ENCODE measurements around the gene PRDM4. TPM values are rescaled to one million over a fixed set of nuclear protein-coding genes. Genes with fewer than 3 reads are reported as not detected.
A peak's percentile ranks its signal among the peaks of the same experiment; 100 is the strongest.

The PRDM4 gene, protein sequence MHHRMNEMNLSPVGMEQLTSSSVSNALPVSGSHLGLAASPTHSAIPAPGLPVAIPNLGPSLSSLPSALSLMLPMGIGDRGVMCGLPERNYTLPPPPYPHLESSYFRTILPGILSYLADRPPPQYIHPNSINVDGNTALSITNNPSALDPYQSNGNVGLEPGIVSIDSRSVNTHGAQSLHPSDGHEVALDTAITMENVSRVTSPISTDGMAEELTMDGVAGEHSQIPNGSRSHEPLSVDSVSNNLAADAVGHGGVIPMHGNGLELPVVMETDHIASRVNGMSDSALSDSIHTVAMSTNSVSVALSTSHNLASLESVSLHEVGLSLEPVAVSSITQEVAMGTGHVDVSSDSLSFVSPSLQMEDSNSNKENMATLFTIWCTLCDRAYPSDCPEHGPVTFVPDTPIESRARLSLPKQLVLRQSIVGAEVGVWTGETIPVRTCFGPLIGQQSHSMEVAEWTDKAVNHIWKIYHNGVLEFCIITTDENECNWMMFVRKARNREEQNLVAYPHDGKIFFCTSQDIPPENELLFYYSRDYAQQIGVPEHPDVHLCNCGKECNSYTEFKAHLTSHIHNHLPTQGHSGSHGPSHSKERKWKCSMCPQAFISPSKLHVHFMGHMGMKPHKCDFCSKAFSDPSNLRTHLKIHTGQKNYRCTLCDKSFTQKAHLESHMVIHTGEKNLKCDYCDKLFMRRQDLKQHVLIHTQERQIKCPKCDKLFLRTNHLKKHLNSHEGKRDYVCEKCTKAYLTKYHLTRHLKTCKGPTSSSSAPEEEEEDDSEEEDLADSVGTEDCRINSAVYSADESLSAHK
- 10 to 100 TPM; 27.0 to 59.2 (median 33.3) TPM for polyA plus RNA-seq (ENCODE audit: low read depth in 6 of 6)

DNA sequence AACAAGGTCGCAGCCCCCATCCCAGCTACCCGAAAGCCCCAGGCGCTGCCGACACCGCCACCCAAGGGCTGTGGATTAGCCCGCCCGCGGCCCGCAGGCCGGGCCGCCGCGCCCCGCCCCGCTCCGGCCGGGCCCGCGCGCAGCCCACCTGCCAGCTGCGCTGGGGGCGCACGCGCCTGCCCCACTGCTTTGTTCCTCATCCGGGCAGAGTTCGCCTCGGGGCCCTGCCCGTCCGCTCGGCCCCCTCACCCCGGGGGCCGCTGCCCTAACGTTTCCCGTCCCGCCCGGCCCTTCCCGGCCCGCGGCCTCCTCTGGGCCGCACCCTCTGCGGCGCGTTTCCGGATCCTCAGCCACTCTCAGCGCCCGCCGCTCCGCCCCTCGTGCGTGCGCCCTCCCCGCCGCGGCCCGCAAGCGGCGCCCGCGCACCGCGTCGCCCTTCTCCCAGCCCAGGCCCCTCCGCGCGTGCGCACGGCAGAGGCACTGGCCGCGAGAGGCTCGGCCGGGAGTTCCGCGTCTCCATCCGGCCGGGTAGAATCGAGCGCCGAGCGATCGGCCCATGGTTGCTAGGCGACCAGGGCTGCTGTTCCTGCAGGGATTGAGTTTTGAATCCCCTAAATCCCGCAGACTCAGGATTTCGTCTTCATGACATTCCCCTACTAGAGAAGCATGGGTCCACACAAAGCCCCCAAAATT, at the start of gene PRDM4:
Gene PRDM4, minus strand, starts transcription at position 329 of the 693 bp plus-strand sequence. CDS start 622 bp downstream, outside the sequence.
- H3K9me3 Mint-ChIP-seq = no peaks in the 10 kb centered on the region
- DNase-seq (peak; percentile 94), ATAC-seq (ENCODE audit: low read depth in 2 of 2) (peak; percentile 87 to 89)
- peaks cover 0 to 8% of the 10 kb centered on the region in 2 donors for H3K36me3 Mint-ChIP-seq
- no peaks in the 10 kb centered on the region for H3K27me3 Mint-ChIP-seq
- peak within 1 kb of the TSS; percentile 95 to 99 (median 98) for H3K27ac Mint-ChIP-seq
- peaks cover 17 to 33% (median 31%) of the 10 kb centered on the region in 3 donors for H3K4me1 Mint-ChIP-seq
- H3K4me3 Mint-ChIP-seq = peak within 1 kb of the TSS; percentile 85 to 94 (median 90)

- ATAC-seq (ENCODE audit: low read depth in 2 of 2) = no peak
- DNase-seq = no peak
- Mint-ChIP-seq H3K4me1 (no peaks in the 10 kb centered on the region), H3K27ac (peak overlapping the region in 2 of 6 donors; percentile 22 to 61), H3K4me3 (peak overlapping the region in 1 of 8 donors; percentile 56), H3K27me3 (peaks cover 15 to 25% (median 20%) of the 10 kb centered on the region in 3 donors), H3K36me3 (no peaks in the 10 kb centered on the region), H3K9me3 (no peaks in the 10 kb centered on the region)
Observed at GRCh38 chr12:107807471-107808150, 46.7 kb upstream of the PRDM4 start.

- Mint-ChIP-seq H3K4me1 (peaks cover 0 to 6% (median 0%) of the 10 kb centered on the region in 3 donors), H3K36me3 (no peaks in the 10 kb centered on the region), H3K27ac (no peak overlapping the region), H3K27me3 (peaks cover 18 to 33% (median 23%) of the 10 kb centered on the region in 3 donors), H3K9me3 (no peaks in the 10 kb centered on the region), H3K4me3 (no peak overlapping the region)
- no peak for DNase-seq
- ATAC-seq (ENCODE audit: low read depth in 2 of 2) = no peak
Observed at GRCh38 chr12:107805488-107806180, 44.7 kb upstream of the PRDM4 start.

GRCh38 chr12:107803092-107803491, 42.2 kb upstream of the PRDM4 start:
- no peak for DNase-seq
- no peak for ATAC-seq (ENCODE audit: low read depth in 2 of 2)
- Mint-ChIP-seq H3K27me3 (peaks cover 4 to 18% (median 8%) of the 10 kb centered on the region in 3 donors), H3K4me3 (no peak overlapping the region), H3K9me3 (no peaks in the 10 kb centered on the region), H3K27ac (no peak overlapping the region), H3K4me1 (peaks cover 0 to 9% (median 0%) of the 10 kb centered on the region in 3 donors), H3K36me3 (no peaks in the 10 kb centered on the region)

DNA sequence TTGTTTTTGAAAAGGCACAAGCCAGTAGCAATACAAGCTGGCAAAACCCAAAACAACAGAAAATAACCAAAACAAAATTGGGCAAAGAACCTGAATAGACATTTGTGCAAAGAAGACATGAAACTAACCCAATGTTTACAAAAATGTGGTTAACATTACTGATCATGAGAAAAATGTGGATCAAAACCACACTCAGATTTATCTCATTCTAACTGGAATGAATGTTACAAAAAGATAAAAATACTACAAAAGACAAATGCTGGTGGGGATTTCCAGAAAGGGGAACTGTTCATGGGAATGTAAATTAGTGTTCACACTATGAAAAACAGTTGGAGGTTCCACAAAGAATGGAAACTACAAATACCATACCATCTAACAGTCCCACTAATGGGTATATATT, 40.2 kb upstream of the PRDM4 start:
- Mint-ChIP-seq H3K9me3 (no peaks in the 10 kb centered on the region), H3K27ac (no peak overlapping the region), H3K27me3 (peaks cover 4 to 17% (median 8%) of the 10 kb centered on the region in 3 donors), H3K4me1 (peaks cover 0 to 9% (median 0%) of the 10 kb centered on the region in 3 donors), H3K4me3 (no peak overlapping the region), H3K36me3 (no peaks in the 10 kb centered on the region)
- ATAC-seq (ENCODE audit: low read depth in 2 of 2) (no peak), DNase-seq (no peak)

DNA sequence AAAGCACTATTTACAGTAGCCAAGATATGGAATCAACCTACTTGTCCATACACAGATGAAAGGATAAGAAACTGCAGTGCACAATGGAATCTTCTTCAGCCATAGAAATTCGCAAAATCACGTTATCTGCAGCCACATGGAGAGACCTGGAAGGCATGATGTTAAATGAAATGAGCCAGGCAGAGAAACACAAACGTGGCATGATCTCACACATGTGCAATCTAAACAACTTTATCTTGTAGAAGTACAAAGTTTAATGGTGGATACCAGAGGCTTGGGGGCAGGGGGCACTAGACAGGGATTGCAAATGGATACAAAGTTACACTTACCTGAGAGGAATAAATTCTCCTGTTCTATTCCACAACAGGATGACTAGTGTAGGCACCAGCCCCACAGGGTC, 37.6 kb upstream of the PRDM4 start:
- ATAC-seq (ENCODE audit: low read depth in 2 of 2) = no peak
- Mint-ChIP-seq H3K4me3 (no peak overlapping the region), H3K4me1 (peaks cover 0 to 9% (median 0%) of the 10 kb centered on the region in 3 donors), H3K9me3 (peaks cover 0 to under 1% (median 0%) of the 10 kb centered on the region in 7 donors), H3K27me3 (peaks cover 13 to 40% (median 25%) of the 10 kb centered on the region in 3 donors), H3K27ac (no peak overlapping the region), H3K36me3 (no peaks in the 10 kb centered on the region)
- DNase-seq = no peak

DNA sequence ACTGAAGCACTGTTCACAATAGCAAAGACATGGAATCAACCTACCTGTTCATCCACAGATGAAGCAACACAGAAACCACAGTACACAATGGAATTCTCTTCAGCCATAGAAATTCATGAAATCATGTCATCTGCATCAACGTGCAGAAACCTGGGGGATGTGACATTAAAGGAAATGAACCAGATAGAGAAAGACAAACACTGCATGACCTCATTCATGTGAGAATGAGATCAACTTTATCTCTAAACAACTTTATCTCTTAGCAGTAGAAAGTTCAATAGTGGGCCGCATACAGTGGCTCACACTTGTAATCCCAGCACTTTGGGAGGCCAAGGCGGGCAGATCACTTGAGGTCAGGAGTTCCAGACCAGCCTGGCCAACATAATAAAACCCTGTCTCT, 33.5 kb upstream of the PRDM4 start:
- no peak overlapping the region for H3K27ac Mint-ChIP-seq
- H3K4me3 Mint-ChIP-seq = no peak overlapping the region
- H3K4me1 Mint-ChIP-seq = no peaks in the 10 kb centered on the region
- H3K9me3 Mint-ChIP-seq = peaks cover 0 to 19% (median 11%) of the 10 kb centered on the region in 7 donors
- peaks cover 19 to 48% (median 27%) of the 10 kb centered on the region in 3 donors for H3K27me3 Mint-ChIP-seq
- ATAC-seq (ENCODE audit: low read depth in 2 of 2) = no peak
- peaks cover 0 to 10% of the 10 kb centered on the region in 2 donors for H3K36me3 Mint-ChIP-seq
- no peak for DNase-seq

DNA sequence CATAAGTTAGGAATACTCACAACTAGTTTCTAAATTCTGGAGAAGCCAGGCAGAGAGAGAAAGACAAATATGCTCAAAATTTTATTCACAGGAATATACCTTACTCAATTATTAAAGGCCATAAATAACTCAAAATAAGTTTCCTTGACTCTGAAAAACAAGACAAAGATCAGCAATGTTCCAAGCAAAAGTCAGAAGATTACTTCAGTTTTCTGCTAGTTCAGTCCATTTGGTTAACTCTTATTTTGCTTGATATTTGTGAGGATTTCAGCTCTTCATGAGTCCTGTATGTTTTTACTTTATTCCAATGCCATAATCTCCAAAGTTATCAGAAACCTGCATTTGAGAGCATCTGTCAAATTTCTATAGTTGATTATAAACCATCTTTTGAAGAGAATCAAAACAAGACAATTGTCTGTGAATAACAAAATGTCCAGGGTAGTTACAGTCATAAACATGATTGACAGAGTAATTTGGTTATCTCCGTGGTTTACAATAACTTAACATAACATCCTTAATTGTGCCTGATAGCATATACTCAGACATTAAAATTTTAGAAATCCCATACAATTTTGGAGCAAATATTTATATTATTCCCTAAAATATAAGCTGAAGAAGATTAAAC, 30.6 kb upstream of the PRDM4 start:
- Mint-ChIP-seq H3K36me3 (peaks cover 0 to 10% of the 10 kb centered on the region in 2 donors), H3K27ac (no peak overlapping the region), H3K4me1 (no peaks in the 10 kb centered on the region), H3K4me3 (no peak overlapping the region), H3K9me3 (peaks cover 0 to 19% (median 11%) of the 10 kb centered on the region in 7 donors), H3K27me3 (peaks cover 19 to 43% (median 37%) of the 10 kb centered on the region in 3 donors)
- ATAC-seq (ENCODE audit: low read depth in 2 of 2) (no peak), DNase-seq (no peak)

GRCh38 chr12:107788690-107789458, 27.9 kb upstream of the PRDM4 start:
- Mint-ChIP-seq H3K27me3 (peaks cover 16 to 21% (median 19%) of the 10 kb centered on the region in 3 donors), H3K27ac (no peak overlapping the region), H3K4me3 (peak overlapping the region in 1 of 8 donors; percentile 60), H3K4me1 (no peaks in the 10 kb centered on the region), H3K9me3 (peaks cover 0 to 19% (median 11%) of the 10 kb centered on the region in 7 donors), H3K36me3 (peaks cover 0 to 10% of the 10 kb centered on the region in 2 donors)
- DNase-seq (no peak), ATAC-seq (ENCODE audit: low read depth in 2 of 2) (no peak)

- H3K27ac Mint-ChIP-seq = no peak overlapping the region
- ATAC-seq (ENCODE audit: low read depth in 2 of 2) (no peak), DNase-seq (no peak)
- peaks cover 0 to 16% (median 11%) of the 10 kb centered on the region in 7 donors for H3K9me3 Mint-ChIP-seq
- H3K27me3 Mint-ChIP-seq = peaks cover 15 to 20% (median 17%) of the 10 kb centered on the region in 3 donors
- H3K4me3 Mint-ChIP-seq = no peak overlapping the region
- peaks cover 0 to 5% (median 0%) of the 10 kb centered on the region in 3 donors for H3K4me1 Mint-ChIP-seq
- peaks cover 0 to 10% of the 10 kb centered on the region in 2 donors for H3K36me3 Mint-ChIP-seq
Observed at GRCh38 chr12:107788281-107788680, 27.3 kb upstream of the PRDM4 start.
